GM21360 (cell line): ENCODE data around the gene SMYD3.

ENCODE experiments used
- ATAC-seq: cut with Tn5 transposase; IDR thresholded peaks from one replicate; pipeline ENCODE4 v1.9.1; 2021; ENCODE audit warnings: mild to moderate bottlenecking, moderate library complexity; ENCODE audit not compliant: unreplicated experiment

SMYD3 gene

GRCh38 chr1:245939756-245940345 is 567.2 kb downstream of the SMYD3 start:
- ATAC-seq: no peak

DNA sequence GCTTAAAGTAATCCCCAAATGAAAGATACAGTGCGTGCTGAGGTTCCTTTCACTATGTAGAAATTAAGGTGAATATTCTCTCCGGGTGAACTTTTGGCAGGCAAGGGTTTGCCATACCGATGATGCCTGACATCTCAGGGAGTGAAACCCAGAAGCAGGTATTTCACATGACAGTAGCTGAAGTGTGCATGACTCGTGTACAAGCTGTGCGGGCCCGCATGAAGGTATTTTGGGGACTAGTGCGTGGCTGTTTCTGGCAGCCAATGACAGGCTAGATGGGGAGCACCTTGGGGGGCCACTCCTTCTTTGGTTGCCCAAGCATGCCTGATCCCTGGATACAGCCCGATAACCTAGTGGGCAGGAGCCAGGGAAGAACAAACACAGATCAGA is 569.0 kb downstream of the SMYD3 start:
- no peak for ATAC-seq

DNA sequence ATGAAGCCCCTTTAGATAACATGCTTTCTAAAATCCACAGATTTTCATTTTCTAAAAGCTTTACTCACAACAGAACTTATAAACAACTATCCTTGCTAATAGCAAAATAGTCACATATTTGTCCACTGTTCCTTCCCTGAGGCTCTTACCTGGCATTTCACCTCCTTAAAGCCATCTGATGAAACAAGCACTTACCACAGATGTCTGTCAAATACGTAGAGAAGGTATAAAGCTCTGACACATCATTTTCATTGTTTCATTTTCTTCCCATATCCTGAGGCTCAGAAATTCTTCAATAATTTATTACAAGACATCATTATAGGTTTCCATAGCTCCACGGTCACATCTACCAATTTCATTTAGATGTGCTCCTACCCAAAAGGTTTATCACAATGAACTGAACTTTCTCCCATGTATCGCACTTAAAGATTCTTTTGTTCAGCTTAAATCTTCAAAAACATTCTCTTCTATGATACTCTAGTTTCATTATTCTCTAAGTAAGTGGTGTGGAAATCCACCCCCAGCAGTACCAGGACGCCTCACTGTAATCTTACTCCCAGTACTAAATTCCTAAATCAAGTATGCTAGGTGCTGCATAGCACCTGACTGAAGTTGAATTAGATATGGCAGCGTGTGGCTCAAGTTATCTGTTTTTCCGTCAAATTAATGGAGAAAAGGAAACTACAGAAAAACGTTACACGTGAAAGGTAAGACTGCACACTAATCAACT is 569.6 kb downstream of the SMYD3 start:
- ATAC-seq: no peak

DNA sequence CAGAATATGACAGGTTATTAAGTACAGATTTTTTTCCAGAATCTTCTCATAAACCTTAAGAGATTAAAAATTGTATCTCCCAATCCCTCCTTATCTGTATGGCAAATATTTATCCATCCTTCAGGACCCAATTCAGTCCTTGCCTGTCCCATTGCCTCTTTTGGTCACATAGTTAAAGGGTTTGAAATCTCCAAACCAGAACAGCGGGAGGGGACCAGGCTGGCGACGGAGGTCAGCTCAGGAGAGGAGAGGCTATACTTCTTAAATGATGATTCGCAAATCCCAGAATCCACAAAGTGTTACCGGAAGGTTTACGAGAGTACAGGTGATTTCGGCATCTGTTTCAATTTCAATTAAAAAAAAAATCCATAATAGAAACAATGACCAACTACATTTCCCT is 572.7 kb downstream of the SMYD3 start:
- no peak for ATAC-seq

DNA sequence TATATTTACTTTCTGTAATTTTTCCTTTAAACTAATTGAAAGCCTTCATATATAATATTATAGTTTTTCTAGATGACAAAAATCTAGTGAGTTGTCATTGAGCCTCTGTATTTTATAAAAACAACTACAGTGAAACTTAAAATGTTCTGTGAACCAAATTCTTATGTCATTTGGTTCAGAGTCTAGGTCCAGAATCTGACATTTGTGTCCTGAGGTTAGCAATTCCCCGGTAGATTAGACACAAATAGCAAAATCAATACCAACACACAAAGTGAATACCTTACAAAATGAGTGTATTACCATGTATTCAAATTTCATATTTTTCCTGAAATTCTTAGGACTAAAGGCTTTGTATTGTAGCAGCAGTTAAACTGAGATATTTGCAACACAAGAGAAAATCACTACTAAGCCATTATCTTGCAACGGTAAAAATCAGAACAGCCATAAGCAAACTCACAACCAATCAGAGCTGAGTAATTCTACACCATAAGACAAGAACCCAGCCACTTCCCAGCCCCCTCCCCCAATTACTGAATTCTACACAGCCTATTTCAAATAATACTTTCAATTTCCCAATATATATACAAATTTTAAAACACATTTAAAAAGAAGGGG is 573.5 kb downstream of the SMYD3 start:
- no peak for ATAC-seq

DNA sequence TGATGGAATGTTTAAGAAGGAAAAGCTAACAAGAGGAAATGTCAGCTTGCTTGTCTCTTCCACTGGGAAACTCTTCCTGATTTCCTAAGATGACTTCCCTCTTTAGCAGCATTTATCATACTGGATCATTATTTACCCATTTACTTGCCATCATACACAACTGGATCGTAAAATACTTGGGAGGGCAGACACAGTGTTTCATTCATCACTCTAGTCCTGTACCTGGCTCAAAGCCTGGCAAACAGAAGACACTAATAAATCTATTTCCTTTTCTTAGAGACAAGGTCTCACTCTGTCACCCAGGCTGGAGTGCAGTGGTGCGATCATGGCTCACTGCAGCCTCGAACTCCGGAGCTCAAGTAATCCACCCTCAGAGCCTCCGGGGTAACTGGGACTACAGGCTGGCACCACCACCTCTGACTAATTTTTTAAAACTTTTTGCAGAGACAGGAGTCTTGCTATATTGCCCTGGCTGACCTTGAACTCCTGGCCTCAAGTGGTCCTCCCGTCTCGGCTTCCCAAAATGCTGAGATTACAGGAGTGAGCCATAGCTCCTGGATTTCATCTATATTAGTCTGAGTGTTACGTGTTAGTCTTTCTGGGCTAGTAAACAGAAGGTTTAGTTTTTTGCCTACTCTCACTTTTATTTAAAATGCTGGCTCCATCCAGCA is 574.6 kb downstream of the SMYD3 start:
- ATAC-seq: no peak

DNA sequence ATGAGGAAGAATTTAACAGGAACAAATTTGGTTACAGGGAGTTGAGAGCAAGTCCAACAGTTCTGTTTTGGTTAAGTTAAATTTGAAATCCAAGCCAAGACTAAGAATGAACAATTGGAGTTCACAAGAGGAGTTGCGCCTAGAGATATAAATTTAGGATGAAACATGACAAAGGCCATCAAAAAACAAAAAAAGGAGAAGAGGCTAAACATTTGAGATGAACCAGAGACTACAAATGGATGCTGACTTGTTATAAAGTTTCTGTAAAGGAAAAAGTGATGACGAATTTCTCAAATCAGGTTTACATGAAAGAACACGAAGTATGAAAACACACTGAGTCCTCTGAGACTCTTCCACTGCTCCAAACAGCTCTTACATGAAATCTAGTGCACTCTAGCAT is 575.6 kb downstream of the SMYD3 start:
- no peak for ATAC-seq

DNA sequence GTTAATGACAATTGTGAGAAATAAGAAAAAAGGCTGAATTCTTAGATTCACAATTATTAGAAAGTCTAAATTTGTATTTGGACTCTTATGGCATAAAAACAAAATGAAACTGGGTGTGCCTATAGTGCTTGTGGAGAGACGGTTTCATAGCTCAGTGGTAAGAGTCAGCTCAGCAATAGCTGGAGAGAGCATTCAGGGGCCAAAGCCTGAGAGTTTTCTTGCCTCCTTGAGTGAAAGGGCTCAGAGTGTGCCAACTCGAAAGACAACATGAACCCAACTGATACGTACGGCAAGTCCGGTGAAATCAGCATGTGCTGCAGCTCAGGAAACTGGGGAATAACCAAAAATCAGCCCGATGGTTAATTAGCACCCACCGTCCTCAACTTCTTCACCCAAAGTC is 577.9 kb downstream of the SMYD3 start:
- no peak for ATAC-seq

DNA sequence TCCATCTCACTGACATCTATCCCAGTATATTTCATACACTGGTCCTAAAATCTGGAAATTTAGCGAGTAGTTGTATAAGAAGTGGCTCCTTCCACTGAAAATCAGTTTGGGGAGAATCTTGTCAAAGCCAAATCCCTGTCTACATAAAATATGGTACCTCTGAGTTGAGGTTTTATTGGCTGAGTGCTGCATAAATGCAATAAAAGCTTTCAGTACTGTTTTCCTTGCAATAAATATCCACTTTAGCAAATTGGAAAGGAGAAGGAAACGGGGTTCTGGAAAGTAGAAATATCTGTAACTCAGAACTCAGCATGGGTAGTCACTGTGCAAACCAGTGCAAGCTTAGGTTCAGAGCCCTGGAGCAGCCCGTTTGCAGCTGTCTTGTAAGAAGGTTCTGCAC is 580.2 kb downstream of the SMYD3 start:
- ATAC-seq: no peak

DNA sequence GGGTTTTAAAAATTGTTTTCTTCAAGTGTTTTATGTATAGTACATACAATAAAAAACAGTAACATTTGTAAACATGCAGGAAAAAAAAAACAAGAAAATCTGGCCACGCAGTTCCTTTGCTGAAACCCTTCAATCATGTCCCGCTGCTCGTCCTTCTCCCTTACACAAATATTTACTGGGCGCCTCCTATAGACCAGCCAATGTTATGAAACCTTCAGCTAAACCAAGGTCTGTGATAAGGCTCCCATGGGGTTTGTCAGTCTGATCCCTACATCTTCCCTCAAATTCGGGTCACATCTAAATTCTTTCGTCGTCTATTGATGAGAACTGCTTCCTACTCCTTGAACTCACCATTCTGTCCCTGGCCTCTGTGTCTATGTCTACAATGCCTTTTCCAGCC is 583.9 kb downstream of the SMYD3 start:
- no peak for ATAC-seq

DNA sequence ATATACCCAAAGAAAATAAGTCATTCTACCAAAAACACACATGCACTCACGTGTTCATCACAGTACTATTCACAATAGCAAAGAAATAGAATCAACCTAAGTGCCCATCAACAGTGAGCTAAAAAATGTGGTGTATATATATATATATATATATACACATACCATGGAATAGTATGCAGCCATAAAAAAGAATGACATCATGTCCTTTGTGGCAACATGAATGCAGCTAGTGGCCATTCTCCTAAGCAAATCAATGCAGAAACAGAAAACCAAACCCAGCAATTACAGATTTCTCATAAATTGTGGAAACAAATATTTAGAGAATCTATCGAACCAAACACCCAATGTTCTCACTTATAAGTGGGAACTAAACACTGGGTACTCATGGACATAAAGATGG is 585.7 kb downstream of the SMYD3 start:
- no peak for ATAC-seq

DNA sequence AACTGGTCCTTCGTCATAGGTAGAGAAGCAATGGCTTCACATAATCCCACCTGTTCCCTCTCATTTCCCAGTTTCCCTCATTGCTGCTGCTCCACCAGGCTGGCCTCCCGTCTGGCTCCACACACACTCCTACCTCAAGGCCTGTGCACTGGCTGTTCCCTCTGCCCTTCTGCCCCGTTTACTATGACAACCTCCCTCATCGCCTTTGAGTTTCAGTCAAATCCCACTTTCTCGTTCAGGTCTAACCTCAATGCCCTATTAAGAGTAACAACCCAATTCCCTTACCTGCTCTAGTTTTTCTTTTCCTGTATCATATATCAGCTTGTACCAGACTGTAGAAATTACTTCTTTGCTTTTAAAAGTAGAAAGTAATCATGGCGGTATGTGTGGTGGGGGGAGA is 589.7 kb downstream of the SMYD3 start:
- no peak for ATAC-seq

GRCh38 chr1:245915841-245916240 is 591.2 kb downstream of the SMYD3 start:
- ATAC-seq: no peak

GRCh38 chr1:245915406-245915805 is 591.7 kb downstream of the SMYD3 start:
- no peak for ATAC-seq

GRCh38 chr1:245908543-245908942 is 598.5 kb downstream of the SMYD3 start:
- no peak for ATAC-seq

- ATAC-seq: no peak
Observed at GRCh38 chr1:245906207-245906606, 600.9 kb downstream of the SMYD3 start.

DNA sequence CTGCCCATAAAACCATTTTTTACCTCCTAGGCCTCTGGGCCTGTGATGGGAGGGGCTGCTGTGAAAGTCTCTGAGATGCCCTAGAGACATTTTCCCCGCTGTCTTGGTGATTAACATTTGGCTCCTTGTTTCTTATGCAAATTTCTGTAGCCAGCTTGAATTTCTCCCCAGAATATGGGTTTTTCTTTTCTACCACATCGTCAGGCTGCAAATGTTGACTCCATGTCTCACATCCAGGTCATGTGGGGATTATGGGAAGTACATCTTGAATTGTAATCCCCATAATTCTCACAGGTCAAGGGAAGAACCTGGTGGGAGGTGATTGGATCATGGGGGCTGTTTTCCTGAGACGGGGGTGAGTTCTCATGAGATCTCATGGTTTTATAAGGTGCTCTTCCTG is 603.2 kb downstream of the SMYD3 start:
- ATAC-seq: no peak

DNA sequence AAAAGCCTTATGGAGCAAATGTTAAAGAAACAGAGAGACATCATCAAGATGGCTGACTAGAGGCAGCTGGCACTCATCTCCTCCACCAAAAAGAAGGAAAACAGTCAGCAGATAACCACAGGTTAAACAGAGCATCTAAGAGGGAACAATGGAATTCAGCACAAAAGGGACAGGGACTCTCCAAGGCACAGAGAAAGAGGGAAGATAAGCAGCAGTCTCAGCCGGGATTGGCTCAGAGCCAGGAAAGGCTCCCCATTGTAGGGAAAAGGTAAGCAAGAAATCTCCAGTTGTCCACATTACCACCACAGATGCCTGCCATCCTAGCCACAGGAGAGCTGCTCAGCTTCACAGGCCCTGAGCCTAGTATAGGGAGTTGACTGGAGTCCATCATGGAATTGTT is 605.5 kb downstream of the SMYD3 start:
- ATAC-seq: no peak

- no peak for ATAC-seq
Observed at GRCh38 chr1:245901037-245901436, 606.0 kb downstream of the SMYD3 start.

GRCh38 chr1:245898581-245898980 is 608.5 kb downstream of the SMYD3 start:
- no peak for ATAC-seq

- no peak for ATAC-seq
Observed at GRCh38 chr1:245896258-245896657, 610.8 kb downstream of the SMYD3 start.

DNA sequence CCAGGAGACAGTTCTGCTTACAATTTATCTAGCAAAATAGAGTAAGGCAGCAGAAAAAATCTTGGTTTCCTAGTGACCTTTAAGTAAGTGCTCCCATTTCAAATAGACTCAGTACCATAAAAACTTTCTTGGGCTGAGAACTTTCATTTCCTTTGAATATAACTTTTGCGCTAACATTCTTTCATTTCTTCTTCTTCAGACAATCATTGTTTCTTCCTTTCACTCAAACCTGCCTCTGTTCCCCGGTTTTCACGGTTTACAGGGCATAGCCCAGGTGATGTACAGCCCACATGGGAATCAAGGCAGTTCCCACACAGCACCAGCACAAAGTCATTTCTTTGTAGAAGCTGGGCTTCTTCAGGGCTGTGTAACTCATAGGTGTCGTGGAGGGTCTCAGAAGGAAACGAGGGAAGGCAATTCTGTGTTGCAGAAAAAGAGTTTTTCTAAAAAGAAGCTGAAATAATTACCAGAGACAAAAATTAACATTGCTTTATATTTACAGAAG is 611.6 kb downstream of the SMYD3 start:
- no peak for ATAC-seq
